Lung (tissue), 12 donors: ENCODE data around the gene ZNF579. TPM values are rescaled to one million over a fixed set of nuclear protein-coding genes. Genes with fewer than 3 reads are reported as not detected.

Source experiments
- ATAC-seq: fragments of 200-7000 bp; cut with Tn5 transposase; one replicate; pipeline ENCODE4 v1.9.1; 2020; ENCODE audit warnings: moderate number of reproducible peaks; ENCODE audit not compliant: insufficient read depth, low FRiP score
- DNase-seq, 3 donors: peaks; one replicate each; pipeline ENCODE4 v3.0.0-alpha.2; 2013 to 2017
- H3K27ac ChIP-seq, 2 donors: one replicate each; pipeline ENCODE4 v1.5.1; 2013; ENCODE audit warnings: mild to moderate bottlenecking in 2 of 2, moderate library complexity in 2 of 2, control low read depth in 1 of 2, inconsistent platforms in 1 of 2, low read depth in 1 of 2, low read length in 1 of 2
- H3K27me3 ChIP-seq, 3 donors: one replicate each; pipeline ENCODE4 v1.5.1; 2013; ENCODE audit warnings: low read length in 2 of 3; ENCODE audit not compliant: control insufficient read depth in 3 of 3, insufficient read depth in 3 of 3
- H3K36me3 ChIP-seq, 4 donors: one replicate each; pipeline ENCODE4 v1.5.1; 2013; ENCODE audit warnings: low read length in 4 of 4, mild to moderate bottlenecking in 1 of 4, moderate library complexity in 1 of 4; ENCODE audit not compliant: control insufficient read depth in 4 of 4, insufficient read depth in 4 of 4
- H3K4me1 ChIP-seq, 5 donors: one replicate each; pipeline ENCODE4 v1.5.1; 2013; ENCODE audit warnings: low read length in 5 of 5, mild to moderate bottlenecking in 2 of 5, moderate library complexity in 1 of 5; ENCODE audit not compliant: control insufficient read depth in 5 of 5, insufficient read depth in 5 of 5
- H3K4me3 ChIP-seq: one replicate; pipeline ENCODE4 v1.5.1; 2013; ENCODE audit warnings: mild to moderate bottlenecking, control low read depth, moderate library complexity
- H3K9ac ChIP-seq, 2 donors: one replicate each; pipeline ENCODE4 v1.5.1; 2013; ENCODE audit warnings: low read length in 2 of 2, control low read depth in 1 of 2; ENCODE audit not compliant: insufficient read depth in 1 of 2
- H3K9me3 ChIP-seq, 4 donors: one replicate each; pipeline ENCODE4 v1.5.1; 2013; ENCODE audit warnings: low read length in 3 of 4, mild to moderate bottlenecking in 1 of 4, moderate library complexity in 1 of 4; ENCODE audit not compliant: control insufficient read depth in 4 of 4, insufficient read depth in 3 of 4
- WGBS, 2 donors: extraction: QIAGEN DNeasy Blood & Tissue Kit; methylation state at CpG; one replicate each; pipeline ENCODE4 v1.1.7; 2013; 5-methylcytosine and 5-hydroxymethylcytosine counted together
- polyA plus RNA-seq, 2 donors: library from polyadenylated mRNA; stranded (reverse); fragments of 200-250 nt; gene quantifications; one replicate each; pipeline ENCODE4 v1.2.1, GENCODE V29; 2013
- total RNA-seq, 2 donors: library from RNA; depleted of rRNA in 1 of 2; stranded (reverse); fragments of >200 nt in 1 of 2; gene quantifications; one replicate each; pipeline ENCODE4 v1.2.1, GENCODE V29; 2014 to 2021
- TF ChIP-seq, protein P1 (sequence below): IDR thresholded peaks from 2 replicates; pipeline ENCODE4 v1.5.1; 2012; ENCODE audit warnings: mild to moderate bottlenecking; ENCODE audit errors: control extremely low read depth, extremely low read depth
- donor health status: control.
- donor health status: control.
- donor health status: Bipolar disorder and iron deficiency.
- donor health status: healthy.
- donor health status: DM: yes; HTN: yes; CAD: no.

The ZNF579 gene
- total and polyA plus RNA-seq, 4 donors = 4.3 to 20.8 (median 10.1) TPM

- Histone ChIP-seq H3K9me3 (no peaks in the 10 kb centered on the region), H3K27me3 (peaks cover 0 to 19% (median 9%) of the 10 kb centered on the region in 3 donors), H3K36me3 (no peaks in the 10 kb centered on the region), H3K9ac (no peak overlapping the region), H3K4me1 (peaks cover 0 to 5% (median 0%) of the 10 kb centered on the region in 5 donors), H3K27ac (no peak overlapping the region), H3K4me3 (no peak overlapping the region)
- TF ChIP-seq, protein P1, sequence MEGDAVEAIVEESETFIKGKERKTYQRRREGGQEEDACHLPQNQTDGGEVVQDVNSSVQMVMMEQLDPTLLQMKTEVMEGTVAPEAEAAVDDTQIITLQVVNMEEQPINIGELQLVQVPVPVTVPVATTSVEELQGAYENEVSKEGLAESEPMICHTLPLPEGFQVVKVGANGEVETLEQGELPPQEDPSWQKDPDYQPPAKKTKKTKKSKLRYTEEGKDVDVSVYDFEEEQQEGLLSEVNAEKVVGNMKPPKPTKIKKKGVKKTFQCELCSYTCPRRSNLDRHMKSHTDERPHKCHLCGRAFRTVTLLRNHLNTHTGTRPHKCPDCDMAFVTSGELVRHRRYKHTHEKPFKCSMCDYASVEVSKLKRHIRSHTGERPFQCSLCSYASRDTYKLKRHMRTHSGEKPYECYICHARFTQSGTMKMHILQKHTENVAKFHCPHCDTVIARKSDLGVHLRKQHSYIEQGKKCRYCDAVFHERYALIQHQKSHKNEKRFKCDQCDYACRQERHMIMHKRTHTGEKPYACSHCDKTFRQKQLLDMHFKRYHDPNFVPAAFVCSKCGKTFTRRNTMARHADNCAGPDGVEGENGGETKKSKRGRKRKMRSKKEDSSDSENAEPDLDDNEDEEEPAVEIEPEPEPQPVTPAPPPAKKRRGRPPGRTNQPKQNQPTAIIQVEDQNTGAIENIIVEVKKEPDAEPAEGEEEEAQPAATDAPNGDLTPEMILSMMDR = no peak
- DNase-seq = no peak
- 68 to 72% methylated on average over 13 of the region's 13 CpGs for WGBS, 2 donors
- ATAC-seq = no peak
These were observed 27.1 kb downstream of the ZNF579 start for GRCh38 chr19:55553217-55554182.

GRCh38 chr19:55552620-55553019 is 28.0 kb downstream of the ZNF579 start:
- no peak for ATAC-seq
- Histone ChIP-seq H3K4me1 (peaks cover 0 to 5% (median 0%) of the 10 kb centered on the region in 5 donors), H3K27ac (no peak overlapping the region), H3K9ac (no peak overlapping the region), H3K27me3 (peaks cover 0 to 19% (median 9%) of the 10 kb centered on the region in 3 donors), H3K9me3 (no peaks in the 10 kb centered on the region), H3K36me3 (no peaks in the 10 kb centered on the region), H3K4me3 (no peak overlapping the region)
- peak in 2 of 3 donors; percentile 36 for DNase-seq
- WGBS, 2 donors = 61 to 83% methylated on average over 13 of the region's 13 CpGs
- TF ChIP-seq, protein P1 = no peak

DNA sequence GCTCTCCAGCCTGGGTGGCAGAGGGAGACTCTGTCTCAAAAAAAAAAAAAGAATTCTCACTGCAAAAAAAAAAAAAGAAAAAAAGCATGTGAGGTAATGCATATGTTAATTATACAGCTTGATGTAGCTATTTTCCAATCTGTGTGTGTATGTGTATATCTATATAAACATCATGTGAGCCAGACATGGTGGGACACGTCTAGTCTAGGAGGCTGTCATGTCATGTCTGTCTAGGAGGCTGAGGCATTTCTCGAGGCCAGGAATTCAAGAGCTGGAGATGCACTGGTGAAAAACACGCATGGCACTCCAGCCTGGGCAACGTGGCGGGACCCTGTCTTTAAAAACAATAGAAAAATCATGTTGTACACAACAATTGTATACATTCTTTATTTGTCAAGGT is 28.4 kb downstream of the ZNF579 start:
- ATAC-seq (no peak), DNase-seq (no peak)
- Histone ChIP-seq H3K4me3 (no peak overlapping the region), H3K27me3 (peaks cover 0 to 19% (median 9%) of the 10 kb centered on the region in 3 donors), H3K27ac (no peak overlapping the region), H3K9ac (no peak overlapping the region), H3K9me3 (no peaks in the 10 kb centered on the region), H3K36me3 (no peaks in the 10 kb centered on the region), H3K4me1 (peaks cover 0 to 5% (median 2%) of the 10 kb centered on the region in 5 donors)
- whole genome bisulfite sequencing, 2 donors = 71 to 78% methylated on average over 5 of the region's 5 CpGs
- TF ChIP-seq, protein P1 = no peak
